Heart left ventricle (tissue), 16 donors: ENCODE measurements around the gene NUP160. TPM values are rescaled to one million over a fixed set of nuclear protein-coding genes. Genes with fewer than 3 reads are reported as not detected.
"Not testable (repeated sequence)": the region's sequence is repeated elsewhere in the genome, so short reads cannot be mapped to it uniquely, and the experiment has no call there.

Source experiments
- ATAC-seq, 4 donors: fragments of 200-7000 bp; cut with Tn5 transposase; one replicate each; pipeline ENCODE4 v1.9.1; 2020 to 2022; ENCODE audit warnings: moderate library complexity in 4 of 4, mild to moderate bottlenecking in 3 of 4, moderate number of reproducible peaks in 1 of 4
- DNase-seq, 5 donors: peaks; one replicate each; pipeline ENCODE4 v3.0.0-alpha.2; 2020
- H3K27ac ChIP-seq, 12 donors: fragments of 200-600 bp; sonication (generic) in 4 of 12; one replicate each; pipeline versions ENCODE4 v1.5.0 to v1.8.0; 2016 to 2022; ENCODE audit warnings: mild to moderate bottlenecking in 2 of 12
- H3K27me3 ChIP-seq, 9 donors: fragments of 200-600 bp; sonication (generic) in 2 of 9; one replicate each; pipeline versions ENCODE4 v1.5.1 to v1.8.0; 2016 to 2022; ENCODE audit warnings: mild to moderate bottlenecking in 3 of 9
- H3K36me3 ChIP-seq, 9 donors: fragments of 200-600 bp; sonication (generic) in 2 of 9; one replicate each; pipeline versions ENCODE4 v1.5.0 to v1.8.0; 2018 to 2022; ENCODE audit warnings: mild to moderate bottlenecking in 2 of 9
- H3K4me1 ChIP-seq, 12 donors: fragments of 200-600 bp; sonication (generic) in 4 of 12; one replicate each; pipeline versions ENCODE4 v1.5.0 to v1.8.0; 2016 to 2022; ENCODE audit warnings: mild to moderate bottlenecking in 3 of 12
- H3K4me3 ChIP-seq, 12 donors: fragments of 200-600 bp; sonication (generic) in 4 of 12; one replicate each; pipeline versions ENCODE4 v1.5.0 to v1.8.0; 2017 to 2022; ENCODE audit warnings: mild to moderate bottlenecking in 9 of 12, moderate library complexity in 4 of 12
- H3K9me3 ChIP-seq, 12 donors: fragments of 200-600 bp; sonication (generic) in 4 of 12; one replicate each; pipeline versions ENCODE4 v1.5.0 to v1.8.0; 2016 to 2022; ENCODE audit warnings: mild to moderate bottlenecking in 1 of 12
- POLR2A ChIP-seq, 2 donors: fragments of 450-650 bp; IDR thresholded peaks; one replicate each; pipeline ENCODE4 v1.6.1; 2017; ENCODE audit warnings: antibody characterized with exemption in 2 of 2, mild to moderate bottlenecking in 2 of 2, moderate library complexity in 2 of 2
- WGBS, 4 donors: extraction: QIAGEN DNeasy Blood & Tissue Kit in 2 of 4; methylation state at CpG; one replicate each; pipeline versions ENCODE4 v1.1.5 to v1.1.7; 2013 to 2018; 5-methylcytosine and 5-hydroxymethylcytosine counted together
- intact Hi-C, 10 donors: fragments of 100-400 bp; cut with DNase I; formaldehyde crosslinking; loops; one replicate each; pipeline versions ENCODE4 v1.11.1 to v1.14.2; 2022
- polyA plus RNA-seq, 2 donors: library from polyadenylated mRNA; stranded (reverse); fragments of 200-250 nt; gene quantifications; one replicate each; pipeline ENCODE4 v1.2.3, GENCODE V29; 2013
- total RNA-seq, 9 donors: library from RNA; depleted of rRNA in 2 of 9; stranded (reverse); fragments of >200 nt in 2 of 9; fragmentation: NEBNext Ultra II Directional in 3 of 9; extraction: Animal tissue kit (Norgen Biotek cat#: 25700) in 3 of 9; gene quantifications; one replicate each; pipeline versions ENCODE4 v1.1.0 to v1.2.4, GENCODE V29; 2016 to 2023
- TF ChIP-seq, protein P1 (sequence below), 12 donors: fragments of 200-600 bp; sonication (generic) in 4 of 12; IDR thresholded peaks; one replicate each; pipeline versions ENCODE4 v1.5.0 to v1.8.0; 2018 to 2022; ENCODE audit warnings: antibody characterized with exemption in 12 of 12, mild to moderate bottlenecking in 5 of 12
- donor health status: ischemic (EF 13 %, LVEDD 7.1; RV severe dilation, severe dysfunction).
- donor health status: healthy with polysubstance abuse.
- donor health status: DM: no; HTN: yes; CAD: no.
- donor health status: DM: no; HTN: no; CAD: no.
- donor health status: ischemic (EF 25% LVEDD 6.9; RV normal size, moderate dysfunction).
- donor health status: ischemic (EF 25% LVEDD 5.7; RV mildly dilated, moderate dysfunction).
- donor health status: healthy.
- donor health status: DM: yes; HTN: yes; CAD: no.
- donor health status: ischemic (EF 35%, LVEDD 5.7; RV mildly dilated, moderate dysfunction).
- donor health status: nonischemic (EF 11% LVEDD 7.7; RV severe dilation, severe dysfunction).
- donor health status: DM: yes; HTN: yes; CAD: no.
- donor health status: PGD.
- donor health status: ischemic (EF 29% LVEDD 5.4; RV normal size, mild dysfunction).
- donor health status: nonischemic (EF 23%, LVEDD 6.1; RV moderate dilation, normal function).

The NUP160 gene
- total and polyA plus RNA-seq, 11 donors: 9.4 to 19.7 (median 13.7) TPM

DNA sequence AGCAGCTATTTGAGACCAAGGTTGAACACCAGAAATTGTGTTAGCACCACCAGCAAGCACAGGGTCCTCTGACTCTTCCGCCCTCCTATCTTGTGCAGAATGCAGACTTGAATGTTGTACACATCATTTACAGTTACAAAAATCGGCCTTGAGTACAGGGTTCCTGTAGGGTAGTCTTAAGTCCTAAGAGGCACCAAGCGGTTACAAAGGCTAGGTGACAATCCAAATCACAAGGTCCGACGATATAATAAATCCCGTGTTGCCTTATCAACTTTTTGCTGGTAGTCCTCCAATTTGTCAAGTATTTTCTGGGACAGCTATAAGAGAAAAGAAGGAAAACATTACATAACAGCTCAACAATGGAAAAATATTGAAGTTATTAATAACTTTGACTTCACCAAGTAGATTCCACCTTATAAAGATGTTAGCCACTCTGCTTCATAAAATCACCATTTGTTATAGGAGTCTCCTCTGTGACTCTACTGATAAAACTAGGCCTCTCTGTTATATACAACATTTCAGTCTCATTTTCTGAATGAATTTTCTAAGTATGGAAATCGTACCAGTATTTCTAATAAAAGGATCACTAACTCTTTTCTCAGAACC is 69.2 kb downstream of the NUP160 start:
- intact Hi-C loops: no loop called here
- Histone ChIP-seq H3K4me1 (peaks cover 0 to 29% (median under 1%) of the 10 kb centered on the region in 12 donors), H3K4me3 (no peak overlapping the region), H3K27ac (peak overlapping the region; percentile 15 to 84 (median 52)), H3K27me3 (no peaks in the 10 kb centered on the region), H3K9me3 (no peaks in the 10 kb centered on the region), H3K36me3 (peaks cover 0 to 89% (median 79%) of the 10 kb centered on the region in 9 donors)
- no peak for DNase-seq
- TF ChIP-seq, protein P1, sequence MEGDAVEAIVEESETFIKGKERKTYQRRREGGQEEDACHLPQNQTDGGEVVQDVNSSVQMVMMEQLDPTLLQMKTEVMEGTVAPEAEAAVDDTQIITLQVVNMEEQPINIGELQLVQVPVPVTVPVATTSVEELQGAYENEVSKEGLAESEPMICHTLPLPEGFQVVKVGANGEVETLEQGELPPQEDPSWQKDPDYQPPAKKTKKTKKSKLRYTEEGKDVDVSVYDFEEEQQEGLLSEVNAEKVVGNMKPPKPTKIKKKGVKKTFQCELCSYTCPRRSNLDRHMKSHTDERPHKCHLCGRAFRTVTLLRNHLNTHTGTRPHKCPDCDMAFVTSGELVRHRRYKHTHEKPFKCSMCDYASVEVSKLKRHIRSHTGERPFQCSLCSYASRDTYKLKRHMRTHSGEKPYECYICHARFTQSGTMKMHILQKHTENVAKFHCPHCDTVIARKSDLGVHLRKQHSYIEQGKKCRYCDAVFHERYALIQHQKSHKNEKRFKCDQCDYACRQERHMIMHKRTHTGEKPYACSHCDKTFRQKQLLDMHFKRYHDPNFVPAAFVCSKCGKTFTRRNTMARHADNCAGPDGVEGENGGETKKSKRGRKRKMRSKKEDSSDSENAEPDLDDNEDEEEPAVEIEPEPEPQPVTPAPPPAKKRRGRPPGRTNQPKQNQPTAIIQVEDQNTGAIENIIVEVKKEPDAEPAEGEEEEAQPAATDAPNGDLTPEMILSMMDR (IDR thresholded peaks at IDR 0.05): no peak
- TF ChIP-seq POLR2A (IDR thresholded peaks at IDR 0.05): no peak
- WGBS, 4 donors: 51 to 65% (median 53%) methylated on average over 7 of the region's 7 CpGs
- ATAC-seq: peak; percentile 38 to 69 (median 59)

DNA sequence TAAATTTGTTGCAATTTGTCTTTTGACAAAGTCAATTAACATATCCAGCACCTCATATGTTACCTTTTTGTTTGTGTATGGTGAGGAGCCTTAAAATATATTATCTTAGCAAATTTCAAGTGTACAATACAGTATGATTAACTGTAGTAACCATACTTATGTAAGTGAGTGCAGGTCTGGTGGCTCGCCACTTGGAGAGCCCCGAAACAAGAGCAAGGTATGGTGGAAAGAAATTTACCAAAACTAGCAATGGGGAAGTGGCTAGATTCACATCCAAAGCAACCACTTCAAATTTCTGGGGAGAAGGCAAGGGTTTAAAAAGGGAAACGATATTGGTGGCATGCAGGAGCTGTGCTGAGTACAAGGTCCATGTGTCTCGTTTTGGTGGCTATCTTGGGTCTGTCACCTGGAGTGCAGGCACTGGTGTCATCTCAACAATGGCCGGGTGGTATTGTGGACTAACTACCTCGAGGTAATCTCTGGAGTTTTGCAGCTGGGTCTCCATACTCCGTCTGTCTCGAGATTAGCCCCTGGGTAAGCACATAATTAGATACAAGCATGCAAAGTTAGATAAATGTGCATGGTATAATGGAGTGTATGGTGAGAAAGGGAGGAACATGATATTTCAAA is 72.8 kb downstream of the NUP160 start:
- TF ChIP-seq, protein P1 (IDR thresholded peaks at IDR 0.05): no peak
- no peak for TF ChIP-seq POLR2A (IDR thresholded peaks at IDR 0.05)
- H3K36me3 ChIP-seq: peaks cover 0 to 53% (median 42%) of the 10 kb centered on the region in 9 donors
- peaks cover 0 to 37% (median 0%) of the 10 kb centered on the region in 12 donors for H3K4me1 ChIP-seq
- ATAC-seq: no peak
- intact Hi-C loops: no loop called here
- H3K4me3 ChIP-seq: no peak overlapping the region
- H3K27me3 ChIP-seq: no peaks in the 10 kb centered on the region
- DNase-seq: no peak
- no peaks in the 10 kb centered on the region for H3K9me3 ChIP-seq
- H3K27ac ChIP-seq: peak overlapping the region in 4 of 12 donors; percentile 26 to 47 (median 40)
- 59 to 67% (median 62%) methylated on average over 8 of the region's 8 CpGs for WGBS, 4 donors

DNA sequence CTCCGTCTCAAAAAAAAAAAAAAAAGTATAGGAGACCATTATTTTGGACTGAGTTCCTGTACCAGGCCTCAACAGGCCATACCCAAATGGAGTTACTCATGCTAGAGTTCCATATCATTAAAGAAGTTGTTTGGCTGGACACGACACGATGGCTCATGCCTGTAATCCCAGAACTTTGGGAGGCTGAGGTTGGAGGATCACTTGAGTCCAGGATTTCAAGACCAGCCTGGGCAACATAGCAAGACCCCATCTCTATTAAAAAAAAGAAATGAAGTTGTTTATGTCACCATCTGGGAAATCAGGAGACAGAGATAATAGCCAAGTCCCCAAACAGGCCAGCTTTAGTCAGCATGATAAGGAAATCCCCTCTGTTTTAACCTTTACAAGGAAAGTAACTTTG is 74.3 kb downstream of the NUP160 start:
- peaks cover 0 to 35% (median 2%) of the 10 kb centered on the region in 12 donors for H3K4me1 ChIP-seq
- TF ChIP-seq POLR2A (IDR thresholded peaks at IDR 0.05): no peak
- TF ChIP-seq, protein P1 (IDR thresholded peaks at IDR 0.05): no peak
- no peak overlapping the region for H3K27ac ChIP-seq
- H3K4me3 ChIP-seq: no peak overlapping the region
- ATAC-seq (no peak), DNase-seq (no peak)
- peaks cover 0 to 38% (median 28%) of the 10 kb centered on the region in 9 donors for H3K36me3 ChIP-seq
- H3K9me3 ChIP-seq: no peaks in the 10 kb centered on the region
- WGBS, 4 donors: 96 to 100% (median 97%) methylated on average over 3 of the region's 3 CpGs
- H3K27me3 ChIP-seq: no peaks in the 10 kb centered on the region
- intact Hi-C loops: loop anchor here in 1 of 10 donors (5.0 kb wide), 1 partner anchor 73 kb away; the partner anchor contains the start of gene NUP160

DNA sequence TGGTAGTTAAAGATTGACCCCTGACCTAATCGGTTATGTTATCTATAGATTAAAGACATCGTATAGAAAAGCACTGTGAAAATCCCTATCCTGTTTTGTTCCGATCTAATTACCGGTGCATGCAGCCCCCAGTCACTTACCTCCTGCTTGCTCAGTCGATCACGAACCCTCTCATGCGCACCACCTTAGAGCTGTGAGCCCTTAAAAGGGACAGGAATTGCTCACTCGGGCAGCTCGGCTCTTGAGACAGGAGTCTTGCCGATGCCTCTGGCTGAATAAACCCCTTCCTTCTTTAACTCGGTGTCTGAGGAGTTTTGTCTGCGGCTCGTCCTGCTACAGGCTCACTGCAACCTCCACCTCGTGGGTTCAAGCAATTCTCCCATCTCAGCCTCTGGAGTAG is 78.6 kb downstream of the NUP160 start:
- peaks cover 0 to 35% (median 23%) of the 10 kb centered on the region in 12 donors for H3K4me1 ChIP-seq
- not testable (repeated sequence) for ATAC-seq, H3K36me3 ChIP-seq, H3K9me3 ChIP-seq, H3K4me3 ChIP-seq, DNase-seq, H3K27me3 ChIP-seq
- H3K27ac ChIP-seq: peak overlapping the region in 10 of 12 donors; percentile 53 to 100 (median 99)
- intact Hi-C loops: loop anchor here in 4 of 10 donors (5.0 to 10.0 kb wide), 4 partner anchors 33 to 127 kb away; partner anchors contain the start of genes MTCH2 (in 3 of the 4) and NUP160 (in 2 of the 4)
- WGBS, 4 donors: 71 to 85% (median 73%) methylated on average over 14 of the region's 14 CpGs
